IMR-90 (cell line): ENCODE measurements around the gene CRIM1. TPM values are rescaled to one million over a fixed set of nuclear protein-coding genes. Genes with fewer than 3 reads are reported as not detected.

Source experiments
- ATAC-seq: fragments of 200-7000 bp; cut with Tn5 transposase; 2 replicates; pipeline ENCODE4 v1.9.1; 2020; ENCODE audit warnings: low read depth, mild to moderate bottlenecking, moderate library complexity
- BruUV-seq: library from RNA; stranded (reverse); fragments of 400-500 nt; replicated peaks from 2 replicates; lab custom pipeline; 2021; lab: Mats Ljungman, UMichigan
- CTCF ChIA-PET: fragments of 300-600 bp; formaldehyde crosslinking; extraction: SDS; loops from one replicate; lab custom pipeline; 2021; ENCODE audit warnings: antibody characterized with exemption; lab: Yijun Ruan, JAX
- POLR2A ChIA-PET: fragments of 300-600 bp; sonication (Branson Sonifier 250); formaldehyde crosslinking; loops from one replicate; lab custom pipeline; 2022; ENCODE audit warnings: antibody characterized with exemption; ENCODE audit not compliant: unreplicated experiment; lab: Charles Lee
- DNase-seq: peaks from one replicate; pipeline ENCODE4 v3.0.0; 2013
- H2AFZ ChIP-seq: replicated peaks from 2 replicates; pipeline ENCODE3; 2013; ENCODE audit warnings: low read length, mild to moderate bottlenecking; ENCODE audit not compliant: poor library complexity
- H2AK5ac ChIP-seq: 2 replicates; pipeline ENCODE4 v1.6.1; 2013; ENCODE audit warnings: low read depth, low read length, inconsistent platforms
- H2AK9ac ChIP-seq: replicated peaks from 2 replicates; pipeline ENCODE3; 2013; ENCODE audit warnings: mild to moderate bottlenecking, low read depth, low read length, moderate library complexity; ENCODE audit not compliant: poor library complexity
- H2BK120ac ChIP-seq: 2 replicates; pipeline ENCODE4 v1.6.1; 2013; ENCODE audit warnings: low read depth, low read length, inconsistent platforms
- H2BK15ac ChIP-seq: 3 replicates; pipeline ENCODE4 v1.6.1; 2013; ENCODE audit warnings: low read depth, low read length, inconsistent platforms
- H2BK20ac ChIP-seq: 2 replicates; pipeline ENCODE4 v1.6.1; 2013; ENCODE audit warnings: low read depth, mild to moderate bottlenecking, inconsistent platforms, low read length, moderate library complexity
- H2BK5ac ChIP-seq: 2 replicates; pipeline ENCODE4 v1.6.1; 2013; ENCODE audit warnings: mild to moderate bottlenecking, low read depth, low read length, inconsistent platforms; ENCODE audit not compliant: poor library complexity, severe bottlenecking
- H3K14ac ChIP-seq: replicated peaks from 2 replicates; pipeline ENCODE4 v1.6.1; 2013; ENCODE audit warnings: low read depth, low read length, inconsistent platforms
- H3K18ac ChIP-seq: 2 replicates; pipeline ENCODE4 v1.6.1; 2013; ENCODE audit warnings: low read depth, low read length, control low read depth
- H3K23ac ChIP-seq: 2 replicates; pipeline ENCODE4 v1.6.1; 2013; ENCODE audit warnings: low read depth, low read length, inconsistent platforms
- H3K27ac ChIP-seq: 2 replicates; pipeline ENCODE4 v1.5.1; 2013; ENCODE audit warnings: mild to moderate bottlenecking, control low read depth, low read length; ENCODE audit not compliant: insufficient read depth
- H3K27me3 ChIP-seq: 2 replicates; pipeline ENCODE4 v1.6.1; 2013; ENCODE audit warnings: low read length; ENCODE audit not compliant: control insufficient read depth, insufficient read depth
- H3K36me3 ChIP-seq: 2 replicates; pipeline ENCODE4 v1.6.1; 2013; ENCODE audit warnings: low read length, mixed read lengths; ENCODE audit not compliant: control insufficient read depth, insufficient read depth
- H3K4ac ChIP-seq: 2 replicates; pipeline ENCODE4 v1.6.1; 2013; ENCODE audit warnings: low read depth, low read length, inconsistent platforms
- H3K4me1 ChIP-seq: 2 replicates; pipeline ENCODE4 v1.6.1; 2013; ENCODE audit warnings: low read length, mixed read lengths; ENCODE audit not compliant: control insufficient read depth, insufficient read depth
- H3K4me2 ChIP-seq: 2 replicates; pipeline ENCODE4 v1.6.1; 2013; ENCODE audit warnings: low read depth, mild to moderate bottlenecking, control low read depth, low read length, moderate library complexity
- H3K4me3 ChIP-seq: 2 replicates; pipeline ENCODE4 v1.5.1; 2013; ENCODE audit warnings: low read depth, mild to moderate bottlenecking, control low read depth, low read length, moderate library complexity; ENCODE audit not compliant: insufficient read depth
- H3K56ac ChIP-seq: 2 replicates; pipeline ENCODE4 v1.6.1; 2013; ENCODE audit warnings: low read length, inconsistent platforms; ENCODE audit not compliant: insufficient read depth; ENCODE audit errors: extremely low read depth
- H3K79me1 ChIP-seq, 2 experiments: 2 replicates each; pipeline ENCODE4 v1.6.1; 2013; ENCODE audit warnings: low read length in 2 of 2, inconsistent platforms in 1 of 2, low read depth in 1 of 2
- H3K9ac ChIP-seq: 2 replicates; pipeline ENCODE4 v1.6.1; 2013; ENCODE audit warnings: low read depth, low read length, control low read depth
- H3K9me1 ChIP-seq: 2 replicates; pipeline ENCODE4 v1.6.1; 2013; ENCODE audit warnings: low read length, inconsistent platforms; ENCODE audit not compliant: insufficient read depth
- H3K9me3 ChIP-seq: 2 replicates; pipeline ENCODE4 v1.6.1; 2013; ENCODE audit warnings: low read length; ENCODE audit not compliant: control insufficient read depth, insufficient read depth
- H4K20me1 ChIP-seq: 2 replicates; pipeline ENCODE4 v1.6.1; 2013; ENCODE audit warnings: low read length, inconsistent platforms; ENCODE audit not compliant: insufficient read depth
- H4K5ac ChIP-seq: 2 replicates; pipeline ENCODE4 v1.6.1; 2013; ENCODE audit warnings: mild to moderate bottlenecking, low read depth, low read length, control low read depth
- H4K8ac ChIP-seq, 2 experiments: 2 replicates each; pipeline ENCODE4 v1.6.1; 2013; ENCODE audit warnings: low read depth in 2 of 2, low read length in 2 of 2, control low read depth in 1 of 2, inconsistent platforms in 1 of 2
- H4K91ac ChIP-seq: 2 replicates; pipeline ENCODE4 v1.6.1; 2013; ENCODE audit warnings: low read depth, low read length, inconsistent platforms; ENCODE audit not compliant: insufficient read depth
- CHD1 ChIP-seq: IDR thresholded peaks from 2 replicates; pipeline ENCODE4 v1.6.1; 2012; ENCODE audit warnings: low read depth, low read length, improper control_type of control experiment
- CTCF ChIP-seq: conservative IDR thresholded peaks from 2 replicates; pipeline ENCODE4 v1.5.1; 2012; ENCODE audit warnings: mild to moderate bottlenecking, low read depth, low read length, improper control_type of control experiment
- MAFK ChIP-seq: IDR thresholded peaks from 2 replicates; pipeline ENCODE4 v1.6.1; 2012; ENCODE audit warnings: low read depth, low read length, improper control_type of control experiment
- MXI1 ChIP-seq: IDR thresholded peaks from 2 replicates; pipeline ENCODE4 v1.6.1; 2012; ENCODE audit warnings: low read depth, mild to moderate bottlenecking, low read length, moderate library complexity, borderline replicate concordance
- RFX5 ChIP-seq: IDR thresholded peaks from 2 replicates; pipeline ENCODE4 v1.8.0; 2012; ENCODE audit warnings: low read depth, mild to moderate bottlenecking, low read length, moderate library complexity
- SMC3 ChIP-seq: fragments of 150-350 bp; IDR thresholded peaks from 2 replicates; pipeline ENCODE4 v1.6.1; 2016; ENCODE audit warnings: low read depth, mild to moderate bottlenecking, antibody characterized with exemption, low read length, moderate library complexity
- WGBS, 2 experiments: methylation state at CpG; one replicate each; pipeline versions ENCODE4 v1.1.5 to v1.1.7; 2013; ENCODE audit warnings: missing lambda C conversion rate in 2 of 2; ENCODE audit not compliant: insufficient read length in 1 of 2; ENCODE audit errors: extremely low coverage in 2 of 2; 5-methylcytosine and 5-hydroxymethylcytosine counted together
- dilution Hi-C: fragments of 300-500 bp; cut with HindIII; formaldehyde crosslinking; loops from one replicate; pipeline ENCODE4 v1.14.3; 2018; ENCODE audit warnings: low sequenced_read_pairs; ENCODE audit not compliant: unreplicated experiment
- in situ Hi-C: fragments of 300-500 bp; cut with MboI; formaldehyde crosslinking; loops from 3 replicates; pipeline ENCODE4 v1.14.3; 2019; ENCODE audit warnings: low sequenced_read_pairs, inconsistent platforms, mixed read lengths
- intact Hi-C: fragments of 100-400 bp; cut with micrococcal nuclease; formaldehyde crosslinking; loops from 2 replicates; pipeline ENCODE4 v1.10.0; 2022
- polyA plus RNA-seq, 3 experiments: library from polyadenylated mRNA; depleted of rRNA; stranded (reverse); fragments of >200 nt; gene quantifications; 2 replicates each; pipeline ENCODE4 v1.2.3, GENCODE V29; 2012; ENCODE audit warnings: low replicate concordance in 1 of 3
- total RNA-seq: library from RNA; depleted of rRNA; stranded (reverse); fragments of >200 nt; gene quantifications from 2 replicates; pipeline ENCODE4 v1.2.3, GENCODE V29; 2012
- TF ChIP-seq, protein P1 (sequence below): fragments of 150-350 bp; IDR thresholded peaks from 2 replicates; pipeline ENCODE4 v1.6.1; 2017; ENCODE audit warnings: mild to moderate bottlenecking, antibody characterized with exemption, low read length, low read depth

CRIM1 gene
- total and polyA plus RNA-seq, 2 of the 4 experiments (the other 2 are of a cell fraction), result 285 to 490 TPM

GRCh38 chr2:36326286-36326685 is 29.3 kb upstream of the CRIM1 start:
- Histone ChIP-seq H3K56ac (no peak overlapping the region), H3K4me2 (no peak overlapping the region), H2AFZ (no peak overlapping the region), H2AK5ac (no peak overlapping the region), H3K9me1 (peaks cover 2% of the 10 kb centered on the region; the same call in 1 of the 2 replicates), H3K14ac (no peak overlapping the region), H3K18ac (no peak overlapping the region), H3K23ac (no peak overlapping the region), H3K27ac (no peak overlapping the region), H4K20me1 (no peaks in the 10 kb centered on the region), H3K9ac (no peak overlapping the region), H2BK5ac (no peak overlapping the region), H3K4me3 (no peak overlapping the region), H3K4ac (no peak overlapping the region), H3K27me3 (peaks cover 2% of the 10 kb centered on the region; the same call in 1 of the 2 replicates), H2BK120ac (no peak overlapping the region), H3K36me3 (no peaks in the 10 kb centered on the region), H3K79me1 (no peaks in the 10 kb centered on the region; a peak in 1 of 4 replicates), H2BK20ac (no peak overlapping the region), H2BK15ac (no peak overlapping the region), H4K5ac (no peak overlapping the region), H4K8ac (no peak overlapping the region), H3K4me1 (peaks cover 10% of the 10 kb centered on the region), H3K9me3 (no peaks in the 10 kb centered on the region), H2AK9ac (no peak overlapping the region), H4K91ac (no peak overlapping the region)
- CTCF ChIA-PET, result no interaction called here
- BruUV-seq, result no TSS peak
- DNase-seq (no peak), ATAC-seq (no peak)
- intact Hi-C loops, result loop anchor here (10.0 kb wide), 1 partner anchor 451 kb away; no protein-coding TSS in a partner anchor
- dilution Hi-C loops, result no loop called here
- POLR2A ChIA-PET, result no interaction called here
- TF ChIP-seq RFX5 (no peak), MAFK (no peak), SMC3 (no peak), CTCF (no peak), CHD1 (no peak), MXI1 (no peak)
- TF ChIP-seq, protein P1, sequence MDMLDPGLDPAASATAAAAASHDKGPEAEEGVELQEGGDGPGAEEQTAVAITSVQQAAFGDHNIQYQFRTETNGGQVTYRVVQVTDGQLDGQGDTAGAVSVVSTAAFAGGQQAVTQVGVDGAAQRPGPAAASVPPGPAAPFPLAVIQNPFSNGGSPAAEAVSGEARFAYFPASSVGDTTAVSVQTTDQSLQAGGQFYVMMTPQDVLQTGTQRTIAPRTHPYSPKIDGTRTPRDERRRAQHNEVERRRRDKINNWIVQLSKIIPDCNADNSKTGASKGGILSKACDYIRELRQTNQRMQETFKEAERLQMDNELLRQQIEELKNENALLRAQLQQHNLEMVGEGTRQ, result no peak
- no CpG with 5 or more reads among the region's 4 CpGs for WGBS, 2 experiments
- in situ Hi-C loops, result no loop called here
